Measurements from ENCODE around the gene TGM3. TPM values are rescaled to one million over a fixed set of nuclear protein-coding genes. Genes with fewer than 3 reads are reported as not detected.

TGM3 gene
- total and polyA plus RNA-seq, 9 donors, result 0.04 to 0.46 (median 0.15) TPM; not detected in 4

GRCh38 chr20:2378893-2379292, 83.1 kb downstream of the TGM3 start:
- Histone ChIP-seq H3K4me1 (ENCODE audit: insufficient read depth) (no peaks in the 10 kb centered on the region), H3K27me3 (no peaks in the 10 kb centered on the region), H3K4me3 (no peak overlapping the region), H3K27ac (no peak overlapping the region), H3K9me3 (no peaks in the 10 kb centered on the region), H3K36me3 (no peaks in the 10 kb centered on the region)
- TF ChIP-seq EP300 (IDR thresholded peaks at IDR 0.05) (no peak), CTCF (IDR thresholded peaks at IDR 0.05) (no peak), POLR2A (IDR thresholded peaks at IDR 0.05) (no peak)
- intact Hi-C loops (cut with DNase I), result no loop called here
- no peak for DNase-seq
- 83 to 89% (median 84%) methylated on average over 7 of the region's 7 CpGs for WGBS, 3 donors

DNA sequence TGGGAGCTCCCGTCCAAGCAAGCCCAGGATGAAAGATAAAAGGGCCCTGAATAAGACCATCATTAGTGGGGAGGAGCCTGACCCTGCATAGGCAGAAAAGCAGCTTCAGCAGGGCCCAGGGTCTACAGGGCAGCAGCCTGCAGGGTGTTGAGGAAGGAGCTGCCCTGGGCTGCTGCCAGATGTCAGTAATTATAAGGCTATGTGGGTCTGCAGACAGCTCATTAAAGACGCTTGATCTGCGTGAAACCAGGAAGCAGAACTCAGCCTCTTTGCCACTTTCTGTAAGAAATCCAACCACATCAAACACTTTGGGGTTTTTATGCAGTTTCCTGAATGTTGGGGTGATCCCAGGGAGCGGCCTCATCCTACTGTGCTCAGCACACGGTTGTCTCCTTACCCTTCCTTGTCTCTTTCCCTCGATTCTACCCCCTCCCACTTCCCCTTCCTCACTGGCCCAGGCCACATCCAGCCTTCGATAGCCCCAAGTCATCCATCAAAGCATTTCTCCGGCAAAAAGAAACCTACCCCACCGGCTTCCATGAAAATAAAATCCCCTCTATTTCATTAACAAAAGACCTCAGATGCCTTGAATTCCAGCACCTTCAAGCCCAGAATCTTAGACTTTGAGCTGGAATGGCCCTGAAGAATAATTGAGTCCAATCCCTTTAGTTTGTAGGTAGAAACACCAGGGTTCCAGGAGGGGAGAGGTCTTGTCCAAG, 83.9 kb downstream of the TGM3 start:
- 17 to 33% (median 17%) methylated on average over 9 of the region's 9 CpGs for WGBS, 3 donors
- TF ChIP-seq POLR2A (IDR thresholded peaks at IDR 0.05) (no peak), EP300 (IDR thresholded peaks at IDR 0.05) (no peak), CTCF (IDR thresholded peaks at IDR 0.05) (no peak)
- H3K36me3 ChIP-seq, result no peaks in the 10 kb centered on the region

DNA sequence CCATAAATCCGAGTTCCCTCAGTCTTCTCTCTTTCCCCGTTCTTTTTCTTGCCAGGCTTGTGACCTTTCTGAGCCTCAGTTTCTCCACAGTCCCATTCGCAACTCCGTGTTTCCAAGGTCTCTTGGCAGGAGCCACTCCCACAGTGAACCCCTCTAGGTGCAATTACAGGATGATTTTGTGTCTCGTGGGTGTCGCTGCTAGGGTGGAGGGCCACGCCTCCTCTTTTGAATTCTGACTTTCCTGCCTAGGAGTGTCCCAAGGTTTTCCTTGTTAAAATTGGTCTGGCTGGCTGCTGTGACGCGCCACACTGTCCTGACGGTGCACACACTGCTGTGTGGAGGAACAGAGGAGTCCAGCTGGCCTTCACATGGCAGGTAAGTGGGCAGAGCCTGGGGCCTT, 84.8 kb downstream of the TGM3 start, which contains the start of gene TGM6:
Gene TGM6, plus strand, starts transcription at position 301 of the 400 bp plus-strand sequence. Its CDS starts 68 bp downstream, at position 369.
- TF ChIP-seq EP300 (IDR thresholded peaks at IDR 0.05) (no peak), CTCF (IDR thresholded peaks at IDR 0.05) (no peak), POLR2A (IDR thresholded peaks at IDR 0.05) (no peak)
- intact Hi-C loops (cut with DNase I), result loop anchor here in 1 of 4 donors (10.0 kb wide), 1 partner anchor 756 kb away; the partner anchor contains the start of gene SIRPB1

More for the DNA sequence above, 83.9 kb downstream of the TGM3 start:
- Histone ChIP-seq H3K4me3 (no peak overlapping the region), H3K9me3 (no peaks in the 10 kb centered on the region), H3K27me3 (no peaks in the 10 kb centered on the region), H3K27ac (no peak overlapping the region), H3K4me1 (ENCODE audit: insufficient read depth) (no peaks in the 10 kb centered on the region)
- intact Hi-C loops (cut with DNase I), result loop anchor here in 1 of 4 donors (10.0 kb wide), 1 partner anchor 755 kb away; the partner anchor contains the start of gene SIRPB1
- no peak for DNase-seq

GRCh38 chr20:2381303-2381702, 85.5 kb downstream of the TGM3 start:
- no peak for TF ChIP-seq CTCF (IDR thresholded peaks at IDR 0.05)
- no peaks in the 10 kb centered on the region for H3K9me3 ChIP-seq
- WGBS, 3 donors, result 57 to 68% (median 63%) methylated on average over 7 of the region's 7 CpGs
- no peak overlapping the region for H3K4me3 ChIP-seq
- H3K27me3 ChIP-seq, result no peaks in the 10 kb centered on the region
- no peaks in the 10 kb centered on the region for H3K4me1 ChIP-seq (ENCODE audit: insufficient read depth)
- H3K27ac ChIP-seq, result no peak overlapping the region
- intact Hi-C loops (cut with DNase I), result loop anchor here in 1 of 4 donors (10.0 kb wide), 1 partner anchor 757 kb away; the partner anchor contains the start of gene SIRPB1
- H3K36me3 ChIP-seq, result no peaks in the 10 kb centered on the region
- no peak for DNase-seq

More for the DNA sequence above, 84.8 kb downstream of the TGM3 start, which contains the start of gene TGM6:
- Histone ChIP-seq H3K27me3 (no peaks in the 10 kb centered on the region), H3K36me3 (no peaks in the 10 kb centered on the region), H3K9me3 (no peaks in the 10 kb centered on the region), H3K27ac (no peak within 1 kb of the TSS), H3K4me1 (ENCODE audit: insufficient read depth) (no peaks in the 10 kb centered on the region), H3K4me3 (no peak within 1 kb of the TSS)
- WGBS, 3 donors, result 73 to 78% (median 78%) methylated on average over 10 of the region's 10 CpGs
- no peak for DNase-seq
